Mucosa of descending colon (tissue), 3 donors: ENCODE measurements around the gene SCCPDH. TPM values are rescaled to one million over a fixed set of nuclear protein-coding genes. Genes with fewer than 3 reads are reported as not detected.

Experiments used
- ATAC-seq: fragments of 200-7000 bp; cut with Tn5 transposase; one replicate; pipeline ENCODE4 v1.9.1; 2020; ENCODE audit warnings: mild to moderate bottlenecking, moderate library complexity
- DNase-seq, 3 donors: peaks; one replicate each; pipeline ENCODE4 v3.0.0-alpha.2; 2020
- H3K36me3 ChIP-seq: fragments of 200-600 bp; one replicate; pipeline ENCODE4 v1.8.0; 2021; ENCODE audit warnings: low read depth, mild to moderate bottlenecking
- H3K4me1 ChIP-seq: fragments of 200-600 bp; one replicate; pipeline ENCODE4 v1.8.0; 2021; ENCODE audit warnings: low read depth, mild to moderate bottlenecking
- H3K4me3 ChIP-seq: fragments of 200-600 bp; one replicate; pipeline ENCODE4 v1.8.0; 2021; ENCODE audit warnings: mild to moderate bottlenecking
- H3K9me3 ChIP-seq: fragments of 200-600 bp; one replicate; pipeline ENCODE4 v1.8.0; 2021; ENCODE audit warnings: mild to moderate bottlenecking
- CTCF ChIP-seq: fragments of 200-600 bp; IDR thresholded peaks from one replicate; pipeline ENCODE4 v1.8.0; 2022; ENCODE audit warnings: antibody characterized with exemption, mild to moderate bottlenecking
- intact Hi-C, 2 donors: fragments of 100-400 bp; cut with DNase I in 1 of 2; cut with micrococcal nuclease in 1 of 2; formaldehyde crosslinking; loops; one replicate each; pipeline versions ENCODE4 v1.11.0 to v1.11.1; 2022; cut with DNase I, micrococcal nuclease
- total RNA-seq, 3 donors: library from RNA; stranded (reverse); fragmentation: NEBNext Ultra II Directional in 2 of 3; extraction: Animal tissue kit (Norgen Biotek cat#: 25700) in 2 of 3; gene quantifications; one replicate each; pipeline versions ENCODE4 v1.2.1 to v1.2.4, GENCODE V29; 2021 to 2023
- donor health status: DM: no; HTN: no; CAD: no; lungs with moderate emphysema.
- donor health status: DM: no; HTN: no; CAD: no.
- donor health status: DM: no; HTN: yes; CAD: no.

Gene SCCPDH
- total RNA-seq, 3 donors from 2014 or later = 15.5 to 31.5 (median 27.5) TPM

DNA sequence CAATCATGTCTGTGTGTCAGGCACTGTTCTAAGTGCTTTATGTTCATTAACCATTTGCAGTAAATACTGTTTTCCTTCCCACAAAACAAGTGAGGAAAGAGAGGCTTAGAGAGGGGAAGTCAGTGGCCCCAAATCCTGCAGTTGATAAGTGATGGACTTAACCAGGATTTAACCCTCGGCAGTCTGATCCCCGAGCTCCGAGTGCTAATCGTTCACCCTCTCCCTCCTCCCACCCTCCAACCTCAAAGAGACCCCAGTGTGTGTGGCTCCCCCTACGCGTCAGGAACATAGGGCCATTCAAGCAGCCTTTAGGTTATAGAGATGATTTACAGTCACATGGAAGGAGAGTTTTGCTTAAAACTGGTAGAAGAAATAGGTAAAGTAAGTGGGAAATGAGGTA, 47.2 kb downstream of the SCCPDH start:
- no peaks in the 10 kb centered on the region for H3K4me1 ChIP-seq
- DNase-seq (no peak), ATAC-seq (no peak)
- H3K36me3 ChIP-seq = no peaks in the 10 kb centered on the region
- intact Hi-C loops = no loop called here
- TF ChIP-seq CTCF = no peak
- no peak overlapping the region for H3K4me3 ChIP-seq
- H3K9me3 ChIP-seq = no peaks in the 10 kb centered on the region

DNA sequence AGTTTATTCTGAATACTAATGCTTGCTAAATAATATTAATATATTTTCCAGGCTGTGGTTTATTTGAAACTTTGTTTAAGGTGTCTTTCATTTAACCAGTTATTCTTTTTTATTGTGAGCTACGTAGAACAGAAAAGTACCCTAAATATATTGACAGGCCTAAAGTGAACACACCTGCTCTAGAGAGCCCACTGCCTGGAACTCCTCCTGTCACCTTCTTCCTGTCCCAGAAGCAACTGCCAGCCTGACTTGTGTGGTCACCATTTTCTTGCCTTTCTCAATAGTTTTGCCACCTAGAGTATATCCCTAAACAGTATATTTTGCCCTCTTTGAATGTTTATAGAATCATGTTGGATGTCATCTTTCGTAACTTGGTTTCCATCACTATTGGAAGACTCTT, 48.5 kb downstream of the SCCPDH start:
- ATAC-seq = no peak
- no peak for DNase-seq
- H3K4me1 ChIP-seq = no peaks in the 10 kb centered on the region
- H3K9me3 ChIP-seq = no peaks in the 10 kb centered on the region
- H3K36me3 ChIP-seq = no peaks in the 10 kb centered on the region
- no peak overlapping the region for H3K4me3 ChIP-seq
- intact Hi-C loops = no loop called here
- no peak for TF ChIP-seq CTCF

GRCh38 chr1:246773213-246773641, 49.0 kb downstream of the SCCPDH start:
- DNase-seq (no peak), ATAC-seq (peak; percentile 18)
- TF ChIP-seq CTCF = no peak
- Histone ChIP-seq H3K9me3 (no peaks in the 10 kb centered on the region), H3K4me3 (no peak overlapping the region), H3K4me1 (no peaks in the 10 kb centered on the region), H3K36me3 (no peaks in the 10 kb centered on the region)
- intact Hi-C loops = no loop called here

DNA sequence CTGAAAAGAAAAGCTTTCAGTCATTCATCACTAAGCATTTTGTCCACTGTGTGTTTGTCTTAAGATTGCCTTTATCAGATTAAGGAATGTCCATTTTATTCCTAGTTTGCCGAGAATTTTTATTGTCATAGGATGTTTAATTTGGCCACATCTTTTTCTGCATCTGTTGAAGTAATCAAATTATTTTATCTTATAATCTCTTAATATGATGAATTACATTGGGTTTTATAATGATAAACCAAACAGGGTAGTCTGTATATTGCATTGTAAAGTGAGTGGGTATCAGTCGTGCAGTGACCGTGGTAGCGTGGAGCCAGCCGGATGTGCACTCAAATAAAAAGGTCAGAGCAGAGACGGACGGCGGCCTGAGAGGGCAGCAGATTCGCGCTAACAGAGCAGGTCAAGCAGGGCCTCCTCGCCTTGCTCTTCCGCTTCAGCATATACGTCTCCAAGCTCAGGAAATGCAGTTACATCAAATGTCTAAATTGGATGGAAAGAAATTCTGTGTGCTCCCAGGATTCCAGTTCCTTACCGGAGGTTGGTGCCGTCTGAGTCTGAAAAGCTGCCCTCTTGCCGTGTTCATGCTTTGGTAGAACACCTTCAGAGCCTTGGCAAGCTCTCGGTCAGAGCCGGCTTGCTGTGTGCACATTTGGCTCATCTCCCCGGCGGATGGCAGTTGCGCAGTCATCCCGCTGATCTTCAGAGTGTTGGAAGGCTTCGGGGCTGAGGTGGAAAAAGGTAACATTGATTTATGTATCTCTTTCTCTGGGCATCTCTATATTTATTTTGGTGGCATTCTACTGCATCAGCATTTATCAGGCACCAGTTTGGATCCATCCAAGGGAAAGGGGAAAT, 51.5 kb downstream of the SCCPDH start:
- Histone ChIP-seq H3K4me1 (no peaks in the 10 kb centered on the region), H3K36me3 (no peaks in the 10 kb centered on the region), H3K4me3 (no peak overlapping the region), H3K9me3 (no peaks in the 10 kb centered on the region)
- ATAC-seq = no peak
- DNase-seq = no peak
- intact Hi-C loops = no loop called here
- TF ChIP-seq CTCF = no peak

DNA sequence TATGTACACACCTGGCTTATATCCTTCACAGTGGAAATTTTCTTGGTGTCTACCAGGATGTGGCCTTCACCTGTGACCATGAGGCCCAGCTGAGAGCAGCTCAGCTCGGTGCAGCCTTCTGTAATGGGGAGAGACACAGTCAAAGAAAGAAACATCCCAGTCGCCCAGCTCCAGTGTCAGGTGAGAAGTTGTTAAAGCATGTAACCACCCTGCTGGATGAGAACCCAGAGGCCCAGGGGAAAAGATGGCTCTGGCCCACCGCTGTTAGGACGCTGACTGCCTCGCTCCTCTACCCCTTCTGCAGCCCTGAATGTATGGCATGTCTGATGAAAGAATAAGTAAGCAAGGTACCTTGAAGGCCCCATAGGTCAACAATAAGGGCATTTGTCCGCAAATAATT, 52.7 kb downstream of the SCCPDH start:
- TF ChIP-seq CTCF = no peak
- ATAC-seq (no peak), DNase-seq (no peak)
- no peaks in the 10 kb centered on the region for H3K9me3 ChIP-seq
- H3K4me1 ChIP-seq = no peaks in the 10 kb centered on the region
- H3K4me3 ChIP-seq = no peak overlapping the region
- intact Hi-C loops = no loop called here
- no peaks in the 10 kb centered on the region for H3K36me3 ChIP-seq
